Fibroblast of skin of scalp (primary cell): Measurements from ENCODE around the gene DPH5.
"Not testable (repeated sequence)": the region's sequence is repeated elsewhere in the genome, so short reads cannot be mapped to it uniquely, and the experiment has no call there.

Experiments used
- DNase-seq: peaks from one replicate; pipeline ENCODE4 v3.0.0-alpha.2; 2013

DPH5 gene

GRCh38 chr1:100979631-100980030 is 46.0 kb downstream of the DPH5 start:
- no peak for DNase-seq

GRCh38 chr1:100976936-100977335 is 48.6 kb downstream of the DPH5 start:
- no peak for DNase-seq

GRCh38 chr1:100972185-100972584 is 53.4 kb downstream of the DPH5 start:
- DNase-seq, result no peak

GRCh38 chr1:100971021-100971420 is 54.6 kb downstream of the DPH5 start:
- no peak for DNase-seq

- no peak for DNase-seq
These were observed 56.3 kb downstream of the DPH5 start for GRCh38 chr1:100969327-100969726.

- DNase-seq, result no peak
These were observed 57.0 kb downstream of the DPH5 start for GRCh38 chr1:100968621-100969020.

- no peak for DNase-seq
These were observed 65.5 kb downstream of the DPH5 start for GRCh38 chr1:100960098-100960497.

- no peak for DNase-seq
These were observed 66.0 kb downstream of the DPH5 start for GRCh38 chr1:100959502-100960060.

- DNase-seq, result peak; percentile 81
These were observed 70.3 kb downstream of the DPH5 start for GRCh38 chr1:100955322-100955721.

- DNase-seq, result no peak
These were observed 71.4 kb downstream of the DPH5 start for GRCh38 chr1:100953960-100954730.

- not testable (repeated sequence) for DNase-seq
These were observed 72.6 kb downstream of the DPH5 start for GRCh38 chr1:100952970-100953369.

- no peak for DNase-seq
These were observed 73.4 kb downstream of the DPH5 start for GRCh38 chr1:100952104-100952745.

GRCh38 chr1:100950781-100951180 is 74.8 kb downstream of the DPH5 start:
- DNase-seq, result peak; percentile 30

- DNase-seq, result no peak
These were observed 75.2 kb downstream of the DPH5 start for GRCh38 chr1:100950337-100950736.

GRCh38 chr1:100949515-100950158 is 75.9 kb downstream of the DPH5 start:
- not testable (repeated sequence) for DNase-seq

GRCh38 chr1:100948721-100949405 is 76.7 kb downstream of the DPH5 start:
- not testable (repeated sequence) for DNase-seq

GRCh38 chr1:100947816-100948215 is 77.8 kb downstream of the DPH5 start:
- DNase-seq, result not testable (repeated sequence)

GRCh38 chr1:100946064-100946463 is 79.5 kb downstream of the DPH5 start:
- not testable (repeated sequence) for DNase-seq

- peak; percentile 8 for DNase-seq
These were observed 82.1 kb downstream of the DPH5 start for GRCh38 chr1:100943533-100943932.

GRCh38 chr1:100942304-100943046 is 83.1 kb downstream of the DPH5 start:
- no peak for DNase-seq

GRCh38 chr1:100941580-100942216 is 83.9 kb downstream of the DPH5 start:
- DNase-seq, result no peak
